Measurements from ENCODE around the gene TIGD3.
"Not testable (repeated sequence)": the region's sequence is repeated elsewhere in the genome, so short reads cannot be mapped to it uniquely, and the experiment has no call there.

Gene TIGD3

GRCh38 chr11:65329478-65329877 is 25.1 kb upstream of the TIGD3 start:
- Histone ChIP-seq H3K4me3 (ENCODE audit: insufficient read length, low read depth) (no peak overlapping the region), H3K4me1 (ENCODE audit: insufficient read depth, insufficient read length) (no peaks in the 10 kb centered on the region), H3K36me3 (ENCODE audit: insufficient read depth, insufficient read length, low read length) (no peaks in the 10 kb centered on the region), H3K9me3 (ENCODE audit: insufficient read depth, low read length) (no peaks in the 10 kb centered on the region), H3K9ac (ENCODE audit: insufficient read length, low read depth) (no peak overlapping the region), H3K27me3 (ENCODE audit: insufficient read depth, insufficient read length) (no peaks in the 10 kb centered on the region)
- DNase-seq (ENCODE audit: low read depth, low spot score), result no peak
- TF ChIP-seq SUZ12 (IDR thresholded peaks at IDR 0.05; ENCODE audit: extremely low read depth, insufficient read depth, insufficient read length) (no peak), YY1 (IDR thresholded peaks at IDR 0.05; ENCODE audit: insufficient read depth, insufficient read length) (no peak), ZNF274 (IDR thresholded peaks at IDR 0.05; ENCODE audit: low read depth, low read length) (no peak)

GRCh38 chr11:65329944-65330403 is 24.6 kb upstream of the TIGD3 start:
- H3K9me3 ChIP-seq (ENCODE audit: insufficient read depth, low read length), result no peaks in the 10 kb centered on the region
- no peaks in the 10 kb centered on the region for H3K4me1 ChIP-seq (ENCODE audit: insufficient read depth, insufficient read length)
- H3K4me3 ChIP-seq (ENCODE audit: insufficient read length, low read depth), result no peak overlapping the region
- no peaks in the 10 kb centered on the region for H3K36me3 ChIP-seq (ENCODE audit: insufficient read depth, insufficient read length, low read length)
- peak; percentile 97 for DNase-seq (ENCODE audit: low read depth, low spot score)
- H3K27me3 ChIP-seq (ENCODE audit: insufficient read depth, insufficient read length), result no peaks in the 10 kb centered on the region
- no peak overlapping the region for H3K9ac ChIP-seq (ENCODE audit: insufficient read length, low read depth)
- no peak for TF ChIP-seq YY1 (IDR thresholded peaks at IDR 0.05; ENCODE audit: insufficient read depth, insufficient read length)
- no peak for TF ChIP-seq ZNF274 (IDR thresholded peaks at IDR 0.05; ENCODE audit: low read depth, low read length)
- no peak for TF ChIP-seq SUZ12 (IDR thresholded peaks at IDR 0.05; ENCODE audit: extremely low read depth, insufficient read depth, insufficient read length)

DNA sequence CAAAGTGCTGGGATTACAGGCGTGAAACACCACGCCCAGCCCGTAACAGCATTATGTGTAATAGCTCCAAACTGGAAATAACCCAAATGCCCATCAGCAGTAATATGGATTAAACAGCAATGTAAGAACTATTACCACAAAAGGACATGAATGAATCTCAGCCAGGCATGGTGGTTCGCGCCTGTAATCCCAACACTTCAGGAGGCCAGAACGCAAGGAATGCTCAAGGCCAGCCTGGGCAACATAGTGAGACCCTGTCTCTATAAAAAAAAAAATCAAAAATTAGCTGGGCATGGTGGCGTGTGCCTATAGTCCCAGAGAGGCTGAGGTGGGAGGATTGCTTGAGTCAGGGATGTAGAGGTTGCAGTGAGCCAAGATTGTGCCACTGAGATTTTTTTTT is 24.0 kb upstream of the TIGD3 start:
- no peak for DNase-seq (ENCODE audit: low read depth, low spot score)
- Histone ChIP-seq H3K4me3 (ENCODE audit: insufficient read length, low read depth) (no peak overlapping the region), H3K9me3 (ENCODE audit: insufficient read depth, low read length) (no peaks in the 10 kb centered on the region), H3K4me1 (ENCODE audit: insufficient read depth, insufficient read length) (no peaks in the 10 kb centered on the region), H3K9ac (ENCODE audit: insufficient read length, low read depth) (no peak overlapping the region), H3K36me3 (ENCODE audit: insufficient read depth, insufficient read length, low read length) (peaks cover 2% of the 10 kb centered on the region), H3K27me3 (ENCODE audit: insufficient read depth, insufficient read length) (no peaks in the 10 kb centered on the region)
- no peak for TF ChIP-seq YY1 (IDR thresholded peaks at IDR 0.05; ENCODE audit: insufficient read depth, insufficient read length)
- no peak for TF ChIP-seq ZNF274 (IDR thresholded peaks at IDR 0.05; ENCODE audit: low read depth, low read length)
- no peak for TF ChIP-seq SUZ12 (IDR thresholded peaks at IDR 0.05; ENCODE audit: extremely low read depth, insufficient read depth, insufficient read length)

GRCh38 chr11:65332591-65332990 is 22.0 kb upstream of the TIGD3 start:
- not testable (repeated sequence) for H3K4me3 ChIP-seq (ENCODE audit: insufficient read length, low read depth); H3K9ac ChIP-seq (ENCODE audit: insufficient read length, low read depth); H3K9me3 ChIP-seq (ENCODE audit: insufficient read depth, low read length); H3K4me1 ChIP-seq (ENCODE audit: insufficient read depth, insufficient read length); H3K27me3 ChIP-seq (ENCODE audit: insufficient read depth, insufficient read length); DNase-seq (ENCODE audit: low read depth, low spot score)
- H3K36me3 ChIP-seq (ENCODE audit: insufficient read depth, insufficient read length, low read length), result peaks cover 13% of the 10 kb centered on the region

- H3K4me3 ChIP-seq (ENCODE audit: insufficient read length, low read depth), result peak overlapping the region; percentile 99
- TF ChIP-seq ZNF274 (IDR thresholded peaks at IDR 0.05; ENCODE audit: low read depth, low read length), result no peak
- TF ChIP-seq SUZ12 (IDR thresholded peaks at IDR 0.05; ENCODE audit: extremely low read depth, insufficient read depth, insufficient read length), result no peak
- no peak for TF ChIP-seq YY1 (IDR thresholded peaks at IDR 0.05; ENCODE audit: insufficient read depth, insufficient read length)
- no peak for DNase-seq (ENCODE audit: low read depth, low spot score)
- peaks cover 5% of the 10 kb centered on the region for H3K4me1 ChIP-seq (ENCODE audit: insufficient read depth, insufficient read length)
- H3K9ac ChIP-seq (ENCODE audit: insufficient read length, low read depth), result peak overlapping the region; percentile 100
- H3K9me3 ChIP-seq (ENCODE audit: insufficient read depth, low read length), result no peaks in the 10 kb centered on the region
- H3K36me3 ChIP-seq (ENCODE audit: insufficient read depth, insufficient read length, low read length), result peaks cover 31% of the 10 kb centered on the region
- no peaks in the 10 kb centered on the region for H3K27me3 ChIP-seq (ENCODE audit: insufficient read depth, insufficient read length)
Observed at GRCh38 chr11:65334696-65335295, 19.8 kb upstream of the TIGD3 start.

DNA sequence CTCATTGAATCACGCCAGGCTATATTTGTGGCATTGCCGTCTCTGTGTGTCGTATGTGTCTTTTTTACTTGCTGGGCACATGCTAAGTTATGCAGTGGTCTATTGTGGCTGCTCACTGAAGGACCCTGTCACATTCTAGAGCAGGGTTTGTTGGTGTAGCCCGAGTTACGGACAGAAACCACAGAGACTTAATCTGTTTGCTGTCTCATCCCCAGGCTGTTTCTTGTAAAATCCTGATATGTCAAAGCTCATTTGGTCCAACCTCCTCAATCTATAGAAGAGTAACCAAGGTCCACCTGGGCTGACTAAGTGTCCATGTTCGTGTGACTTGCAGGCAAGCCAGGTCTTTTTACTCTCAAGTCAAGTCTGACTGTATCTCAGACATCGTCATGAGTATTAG is 15.9 kb upstream of the TIGD3 start:
- no peak for DNase-seq (ENCODE audit: low read depth, low spot score)
- Histone ChIP-seq H3K9ac (ENCODE audit: insufficient read length, low read depth) (no peak overlapping the region), H3K27me3 (ENCODE audit: insufficient read depth, insufficient read length) (no peaks in the 10 kb centered on the region), H3K9me3 (ENCODE audit: insufficient read depth, low read length) (no peaks in the 10 kb centered on the region), H3K36me3 (ENCODE audit: insufficient read depth, insufficient read length, low read length) (peaks cover 62% of the 10 kb centered on the region), H3K4me3 (ENCODE audit: insufficient read length, low read depth) (no peak overlapping the region), H3K4me1 (ENCODE audit: insufficient read depth, insufficient read length) (peaks cover 5% of the 10 kb centered on the region)
- TF ChIP-seq ZNF274 (IDR thresholded peaks at IDR 0.05; ENCODE audit: low read depth, low read length) (no peak), SUZ12 (IDR thresholded peaks at IDR 0.05; ENCODE audit: extremely low read depth, insufficient read depth, insufficient read length) (no peak), YY1 (IDR thresholded peaks at IDR 0.05; ENCODE audit: insufficient read depth, insufficient read length) (no peak)

- Histone ChIP-seq H3K9me3 (ENCODE audit: insufficient read depth, low read length) (no peaks in the 10 kb centered on the region), H3K4me3 (ENCODE audit: insufficient read length, low read depth) (no peak overlapping the region), H3K27me3 (ENCODE audit: insufficient read depth, insufficient read length) (no peaks in the 10 kb centered on the region), H3K36me3 (ENCODE audit: insufficient read depth, insufficient read length, low read length) (peaks cover 78% of the 10 kb centered on the region), H3K9ac (ENCODE audit: insufficient read length, low read depth) (no peak overlapping the region), H3K4me1 (ENCODE audit: insufficient read depth, insufficient read length) (peaks cover 5% of the 10 kb centered on the region)
- TF ChIP-seq ZNF274 (IDR thresholded peaks at IDR 0.05; ENCODE audit: low read depth, low read length), result no peak
- TF ChIP-seq YY1 (IDR thresholded peaks at IDR 0.05; ENCODE audit: insufficient read depth, insufficient read length), result no peak
- no peak for TF ChIP-seq SUZ12 (IDR thresholded peaks at IDR 0.05; ENCODE audit: extremely low read depth, insufficient read depth, insufficient read length)
- DNase-seq (ENCODE audit: low read depth, low spot score), result no peak
Observed at GRCh38 chr11:65340226-65340625, 14.3 kb upstream of the TIGD3 start.
